Endodermal cell (in vitro differentiated cells): ENCODE measurements around the gene SNX9. TPM values are rescaled to one million over a fixed set of nuclear protein-coding genes. Genes with fewer than 3 reads are reported as not detected.

Experiments
- DNase-seq: peaks from one replicate; pipeline ENCODE4 v3.0.0-alpha.2; 2017
- H3K27ac ChIP-seq: 2 replicates; pipeline ENCODE4 v1.5.1; 2013; ENCODE audit warnings: mild to moderate bottlenecking, low read depth, low read length, moderate library complexity
- H3K27me3 ChIP-seq: 2 replicates; pipeline ENCODE4 v1.6.1; 2013; ENCODE audit warnings: mild to moderate bottlenecking, low read length, moderate library complexity; ENCODE audit not compliant: insufficient read depth, control insufficient read depth, poor library complexity, severe bottlenecking
- H3K36me3 ChIP-seq: 2 replicates; pipeline ENCODE4 v1.7.0; 2013; ENCODE audit warnings: mild to moderate bottlenecking, low read length, moderate library complexity; ENCODE audit not compliant: control insufficient read depth, insufficient read depth
- H3K4me1 ChIP-seq: one replicate; pipeline ENCODE4 v1.7.0; 2013; ENCODE audit warnings: low read length; ENCODE audit not compliant: control insufficient read depth, insufficient read depth
- H3K4me3 ChIP-seq: 2 replicates; pipeline ENCODE4 v1.5.1; 2013; ENCODE audit warnings: mild to moderate bottlenecking, low read length, moderate library complexity
- H3K9ac ChIP-seq: 2 replicates; pipeline ENCODE4 v1.6.1; 2013; ENCODE audit warnings: mild to moderate bottlenecking, low read length, moderate library complexity; ENCODE audit not compliant: poor library complexity, severe bottlenecking; ENCODE audit errors: extremely low read depth
- H3K9me3 ChIP-seq: 2 replicates; pipeline ENCODE4 v1.6.1; 2013; ENCODE audit warnings: mild to moderate bottlenecking, low read length, moderate library complexity; ENCODE audit not compliant: control insufficient read depth
- H3K27ac Mint-ChIP-seq: 2 replicates; pipeline ENCODE4 v1.8.0; 2020; ENCODE audit warnings: mixed read lengths
- H3K27me3 Mint-ChIP-seq: 2 replicates; pipeline ENCODE4 v1.8.0; 2021; ENCODE audit warnings: mild to moderate bottlenecking, mixed read lengths; ENCODE audit not compliant: insufficient read depth
- H3K36me3 Mint-ChIP-seq: 2 replicates; pipeline ENCODE4 v1.8.0; 2020; ENCODE audit warnings: low read depth, mixed read lengths
- H3K4me1 Mint-ChIP-seq: 2 replicates; pipeline ENCODE4 v1.8.0; 2020; ENCODE audit warnings: mixed read lengths
- H3K4me3 Mint-ChIP-seq: 2 replicates; pipeline ENCODE4 v1.8.0; 2020; ENCODE audit warnings: mild to moderate bottlenecking, moderate library complexity, mixed read lengths
- H3K9me3 Mint-ChIP-seq: 2 replicates; pipeline ENCODE4 v1.8.0; 2020; ENCODE audit warnings: mild to moderate bottlenecking, mixed read lengths
- WGBS, 2 experiments: methylation state at CpG; one replicate each; pipeline versions ENCODE4 v1.1.5 to v1.1.7; 2013; ENCODE audit warnings: missing lambda C conversion rate in 2 of 2, mixed read lengths in 1 of 2; ENCODE audit not compliant: insufficient coverage in 1 of 2, insufficient read length in 1 of 2; 5-methylcytosine and 5-hydroxymethylcytosine counted together
- total RNA-seq, 2 donors: library from RNA; stranded (reverse); fragmentation: NEBNext Ultra II Directional in 1 of 2; extraction: Animal tissue kit (Norgen Biotek cat#: 25700) in 1 of 2; gene quantifications; 2 replicates in 1 of 2; 3 replicates in 1 of 2; pipeline ENCODE4 v1.2.1, GENCODE V29; 2021
- TF ChIP-seq, protein P1 (sequence below): fragments of 200-600 bp; sonication (generic); conservative IDR thresholded peaks from 2 replicates; pipeline ENCODE4 v1.5.0; 2021; ENCODE audit warnings: antibody characterized with exemption, mild to moderate bottlenecking

SNX9 gene
- total RNA-seq, 2 donors from 2014 or later: 30.6 to 33.0 TPM

DNA sequence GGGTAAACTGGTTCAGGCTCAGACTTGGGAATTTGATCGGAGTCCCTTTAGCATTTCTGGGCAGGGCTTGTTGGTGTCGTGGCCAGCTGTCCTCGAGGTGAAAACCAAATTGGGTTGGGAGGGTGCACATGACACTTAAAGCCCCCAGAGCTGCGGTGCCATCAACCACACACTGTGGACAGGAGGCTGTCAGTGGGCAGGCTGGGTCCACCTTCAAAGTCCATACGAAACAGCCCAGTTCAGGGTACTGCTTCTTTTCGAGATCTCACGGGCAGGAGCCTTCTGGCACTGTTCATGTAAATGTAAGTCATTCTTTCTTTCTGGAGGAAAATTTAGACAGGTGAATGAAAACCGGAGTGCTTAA is 165.6 kb downstream of the SNX9 start:
- H3K9me3 Mint-ChIP-seq: no peaks in the 10 kb centered on the region
- H3K27ac Mint-ChIP-seq: no peak overlapping the region
- H3K4me1 Mint-ChIP-seq: peaks cover 36% of the 10 kb centered on the region
- DNase-seq: no peak
- 93 to 96% methylated on average over 7 to 8 of the region's 8 CpGs for WGBS, 2 experiments
- H3K9me3 ChIP-seq: no peaks in the 10 kb centered on the region
- no peak overlapping the region for H3K27ac ChIP-seq
- H3K4me3 Mint-ChIP-seq: no peak overlapping the region
- H3K36me3 ChIP-seq: no peaks in the 10 kb centered on the region
- H3K4me3 ChIP-seq: no peak overlapping the region
- TF ChIP-seq, protein P1, sequence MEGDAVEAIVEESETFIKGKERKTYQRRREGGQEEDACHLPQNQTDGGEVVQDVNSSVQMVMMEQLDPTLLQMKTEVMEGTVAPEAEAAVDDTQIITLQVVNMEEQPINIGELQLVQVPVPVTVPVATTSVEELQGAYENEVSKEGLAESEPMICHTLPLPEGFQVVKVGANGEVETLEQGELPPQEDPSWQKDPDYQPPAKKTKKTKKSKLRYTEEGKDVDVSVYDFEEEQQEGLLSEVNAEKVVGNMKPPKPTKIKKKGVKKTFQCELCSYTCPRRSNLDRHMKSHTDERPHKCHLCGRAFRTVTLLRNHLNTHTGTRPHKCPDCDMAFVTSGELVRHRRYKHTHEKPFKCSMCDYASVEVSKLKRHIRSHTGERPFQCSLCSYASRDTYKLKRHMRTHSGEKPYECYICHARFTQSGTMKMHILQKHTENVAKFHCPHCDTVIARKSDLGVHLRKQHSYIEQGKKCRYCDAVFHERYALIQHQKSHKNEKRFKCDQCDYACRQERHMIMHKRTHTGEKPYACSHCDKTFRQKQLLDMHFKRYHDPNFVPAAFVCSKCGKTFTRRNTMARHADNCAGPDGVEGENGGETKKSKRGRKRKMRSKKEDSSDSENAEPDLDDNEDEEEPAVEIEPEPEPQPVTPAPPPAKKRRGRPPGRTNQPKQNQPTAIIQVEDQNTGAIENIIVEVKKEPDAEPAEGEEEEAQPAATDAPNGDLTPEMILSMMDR: no peak
- H3K27me3 ChIP-seq: no peaks in the 10 kb centered on the region
- H3K27me3 Mint-ChIP-seq: no peaks in the 10 kb centered on the region
- peaks cover 9% of the 10 kb centered on the region for H3K4me1 ChIP-seq
- H3K36me3 Mint-ChIP-seq: no peaks in the 10 kb centered on the region
- no peak overlapping the region for H3K9ac ChIP-seq

DNA sequence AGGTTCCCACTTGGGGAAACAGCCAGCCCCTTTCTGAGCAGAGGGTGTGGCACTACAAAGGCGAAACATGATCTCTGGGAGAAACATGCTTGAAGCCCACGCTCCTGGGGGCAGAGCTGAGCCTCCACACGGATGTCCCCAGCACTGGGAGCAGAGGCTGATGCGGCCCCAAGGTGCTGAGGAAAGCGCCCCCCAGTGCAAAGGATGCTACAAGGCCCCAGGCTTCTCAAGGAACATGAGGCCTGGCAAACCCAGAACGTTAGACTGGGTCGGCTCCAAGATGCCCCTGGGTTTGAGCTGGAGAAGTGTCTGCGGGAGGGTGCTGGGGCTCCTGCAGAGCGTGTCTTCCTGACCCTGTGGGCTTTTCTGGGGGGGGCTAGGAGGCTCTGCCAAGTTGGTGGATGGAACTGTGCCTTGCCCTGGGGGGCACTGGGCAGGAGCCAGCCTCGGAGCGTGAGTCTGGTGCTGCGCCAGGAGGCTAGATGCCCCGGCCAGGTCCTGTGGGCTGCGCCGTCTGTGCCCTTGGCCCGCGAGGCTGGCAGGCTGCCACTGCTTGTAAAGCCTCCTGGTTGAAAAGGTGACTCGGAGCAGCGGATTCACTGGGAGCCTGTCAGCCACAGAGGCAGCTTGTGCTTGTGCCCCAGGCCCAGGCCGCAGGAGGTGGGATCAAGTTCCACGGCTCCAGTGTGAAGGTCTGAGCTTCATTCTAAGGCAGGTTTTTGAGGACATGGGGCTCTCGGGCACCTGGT is 166.7 kb downstream of the SNX9 start:
- H3K27ac ChIP-seq: no peak overlapping the region
- Mint-ChIP-seq H3K4me1 (peaks cover 34% of the 10 kb centered on the region), H3K4me3 (no peak overlapping the region)

DNA sequence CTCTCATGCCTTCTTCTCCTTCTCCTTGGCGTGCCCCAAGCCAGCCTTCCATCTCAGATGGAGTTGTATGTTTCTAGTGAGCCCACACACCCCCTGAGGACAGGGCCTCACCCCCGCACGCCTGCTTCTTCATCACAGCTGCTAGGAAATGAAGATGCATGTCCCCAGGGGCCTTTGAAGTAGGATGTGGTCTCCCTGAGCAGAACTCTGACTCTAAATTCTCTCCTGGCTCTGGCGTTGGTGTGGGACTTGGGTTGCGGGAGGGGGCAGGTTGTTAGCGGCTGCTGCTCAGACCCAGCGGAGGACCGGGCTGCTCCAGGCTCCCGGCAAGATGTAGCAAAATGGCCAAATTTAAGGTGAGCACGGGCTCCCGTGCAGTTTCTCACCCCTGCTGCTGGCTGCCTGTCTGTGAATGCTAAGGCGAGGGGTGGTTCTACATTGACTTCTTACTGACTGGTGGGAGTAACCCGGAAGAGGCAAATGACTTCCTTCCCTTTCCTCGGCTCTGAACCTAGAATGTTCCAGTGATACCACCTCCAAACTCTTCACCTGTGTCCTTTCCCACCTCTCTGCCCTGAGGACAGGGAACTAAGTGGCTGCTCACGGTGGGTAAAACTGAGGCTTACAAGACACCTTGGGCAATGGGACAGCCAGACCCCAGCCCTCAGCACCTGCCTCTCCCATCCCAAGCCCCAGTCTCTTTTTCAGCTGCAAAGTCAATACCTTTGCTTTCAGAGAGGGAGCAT is 167.4 kb downstream of the SNX9 start:
- H3K36me3 ChIP-seq: no peaks in the 10 kb centered on the region
- peaks cover 6% of the 10 kb centered on the region for H3K4me1 ChIP-seq
- no peak overlapping the region for H3K27ac ChIP-seq
- Mint-ChIP-seq H3K27ac (peak overlapping the region; percentile 49), H3K4me3 (no peak overlapping the region), H3K36me3 (no peaks in the 10 kb centered on the region), H3K27me3 (no peaks in the 10 kb centered on the region), H3K9me3 (peaks cover 3% of the 10 kb centered on the region), H3K4me1 (peaks cover 26% of the 10 kb centered on the region)
- no peaks in the 10 kb centered on the region for H3K9me3 ChIP-seq
- no peaks in the 10 kb centered on the region for H3K27me3 ChIP-seq
- H3K4me3 ChIP-seq: no peak overlapping the region
- H3K9ac ChIP-seq: no peak overlapping the region
- WGBS, 2 experiments: 86% methylated on average over 7 to 15 of the region's 15 CpGs
- no peak for DNase-seq
- TF ChIP-seq, protein P1: no peak

More for the DNA sequence above, 166.7 kb downstream of the SNX9 start:
- DNase-seq: peak; percentile 66
- 92 to 94% methylated on average over 12 to 22 of the region's 22 CpGs for WGBS, 2 experiments
- Histone ChIP-seq H3K9me3 (no peaks in the 10 kb centered on the region), H3K4me1 (peaks cover 9% of the 10 kb centered on the region), H3K27me3 (no peaks in the 10 kb centered on the region), H3K9ac (no peak overlapping the region), H3K36me3 (no peaks in the 10 kb centered on the region), H3K4me3 (no peak overlapping the region)
- H3K9me3 Mint-ChIP-seq: peaks cover 3% of the 10 kb centered on the region
- no peaks in the 10 kb centered on the region for H3K27me3 Mint-ChIP-seq
- no peaks in the 10 kb centered on the region for H3K36me3 Mint-ChIP-seq
- TF ChIP-seq, protein P1: no peak
- no peak overlapping the region for H3K27ac Mint-ChIP-seq
